Omental fat pad (tissue), 4 donors: ENCODE results near the gene EFNB1. TPM values are rescaled to one million over a fixed set of nuclear protein-coding genes. Genes with fewer than 3 reads are reported as not detected.

ENCODE experiments used
- ATAC-seq: fragments of 150-250 bp; one replicate; pipeline ENCODE4 v1.9.1; 2016; ENCODE audit warnings: mild to moderate bottlenecking, moderate library complexity; ENCODE audit not compliant: low FRiP score
- DNase-seq: peaks from one replicate; pipeline ENCODE4 v3.0.0-alpha.2; 2019; ENCODE audit warnings: low spot score
- total RNA-seq, 4 donors: library from RNA; depleted of rRNA; stranded (reverse); fragments of >200 nt; gene quantifications; one replicate each; pipeline ENCODE4 v1.1.0, GENCODE V29; 2016
- TF ChIP-seq, protein P1 (sequence below), 3 donors: fragments of 450-650 bp; IDR thresholded peaks; one replicate each; pipeline ENCODE4 v1.5.1; 2016 to 2017; ENCODE audit warnings: antibody characterized with exemption in 3 of 3, mild to moderate bottlenecking in 3 of 3, moderate library complexity in 2 of 3

Gene EFNB1
- total RNA-seq, 4 donors from 2014 or later: 46.4 to 108 (median 78.5) TPM

DNA sequence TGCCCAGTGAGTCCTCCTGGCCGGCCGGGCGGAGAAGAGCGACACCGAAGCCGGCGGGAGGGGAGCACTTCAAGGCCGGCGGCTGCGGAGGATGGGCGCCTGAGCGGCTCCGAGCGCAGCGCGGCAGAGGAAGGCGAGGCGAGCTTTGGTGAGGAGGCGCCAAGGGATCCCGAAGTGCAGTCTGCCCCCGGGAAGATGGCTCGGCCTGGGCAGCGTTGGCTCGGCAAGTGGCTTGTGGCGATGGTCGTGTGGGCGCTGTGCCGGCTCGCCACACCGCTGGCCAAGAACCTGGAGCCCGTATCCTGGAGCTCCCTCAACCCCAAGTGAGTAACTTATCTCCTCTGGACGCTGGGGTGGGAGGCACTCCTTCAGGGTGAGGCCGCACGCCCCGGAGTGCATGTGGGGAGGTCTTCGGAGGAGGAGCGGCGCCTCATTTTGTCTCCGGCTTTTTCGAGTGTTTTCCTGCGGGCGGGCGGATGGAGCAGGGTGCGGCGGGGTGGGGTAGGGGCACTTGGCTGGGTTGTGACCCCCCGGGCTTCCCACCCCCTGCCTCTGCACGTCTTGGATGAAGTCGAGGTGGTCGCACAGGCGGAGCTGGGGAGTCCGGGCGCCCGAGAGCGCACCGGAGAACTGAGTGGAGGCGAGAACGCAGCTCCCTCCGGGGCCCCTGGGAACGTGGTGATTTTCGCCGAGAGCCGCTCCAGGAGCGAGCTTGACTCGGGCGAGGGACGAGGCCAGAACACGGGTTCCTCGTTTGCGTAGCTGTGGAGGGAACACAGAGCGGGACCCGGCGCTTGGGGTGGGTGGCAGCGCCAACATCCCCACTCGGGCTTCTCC lies 979 bp downstream of the EFNB1 start:
- TF ChIP-seq, protein P1, sequence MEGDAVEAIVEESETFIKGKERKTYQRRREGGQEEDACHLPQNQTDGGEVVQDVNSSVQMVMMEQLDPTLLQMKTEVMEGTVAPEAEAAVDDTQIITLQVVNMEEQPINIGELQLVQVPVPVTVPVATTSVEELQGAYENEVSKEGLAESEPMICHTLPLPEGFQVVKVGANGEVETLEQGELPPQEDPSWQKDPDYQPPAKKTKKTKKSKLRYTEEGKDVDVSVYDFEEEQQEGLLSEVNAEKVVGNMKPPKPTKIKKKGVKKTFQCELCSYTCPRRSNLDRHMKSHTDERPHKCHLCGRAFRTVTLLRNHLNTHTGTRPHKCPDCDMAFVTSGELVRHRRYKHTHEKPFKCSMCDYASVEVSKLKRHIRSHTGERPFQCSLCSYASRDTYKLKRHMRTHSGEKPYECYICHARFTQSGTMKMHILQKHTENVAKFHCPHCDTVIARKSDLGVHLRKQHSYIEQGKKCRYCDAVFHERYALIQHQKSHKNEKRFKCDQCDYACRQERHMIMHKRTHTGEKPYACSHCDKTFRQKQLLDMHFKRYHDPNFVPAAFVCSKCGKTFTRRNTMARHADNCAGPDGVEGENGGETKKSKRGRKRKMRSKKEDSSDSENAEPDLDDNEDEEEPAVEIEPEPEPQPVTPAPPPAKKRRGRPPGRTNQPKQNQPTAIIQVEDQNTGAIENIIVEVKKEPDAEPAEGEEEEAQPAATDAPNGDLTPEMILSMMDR (IDR thresholded peaks at IDR 0.05): no peak
- no peak for DNase-seq
- ATAC-seq: peak; percentile 10

DNA sequence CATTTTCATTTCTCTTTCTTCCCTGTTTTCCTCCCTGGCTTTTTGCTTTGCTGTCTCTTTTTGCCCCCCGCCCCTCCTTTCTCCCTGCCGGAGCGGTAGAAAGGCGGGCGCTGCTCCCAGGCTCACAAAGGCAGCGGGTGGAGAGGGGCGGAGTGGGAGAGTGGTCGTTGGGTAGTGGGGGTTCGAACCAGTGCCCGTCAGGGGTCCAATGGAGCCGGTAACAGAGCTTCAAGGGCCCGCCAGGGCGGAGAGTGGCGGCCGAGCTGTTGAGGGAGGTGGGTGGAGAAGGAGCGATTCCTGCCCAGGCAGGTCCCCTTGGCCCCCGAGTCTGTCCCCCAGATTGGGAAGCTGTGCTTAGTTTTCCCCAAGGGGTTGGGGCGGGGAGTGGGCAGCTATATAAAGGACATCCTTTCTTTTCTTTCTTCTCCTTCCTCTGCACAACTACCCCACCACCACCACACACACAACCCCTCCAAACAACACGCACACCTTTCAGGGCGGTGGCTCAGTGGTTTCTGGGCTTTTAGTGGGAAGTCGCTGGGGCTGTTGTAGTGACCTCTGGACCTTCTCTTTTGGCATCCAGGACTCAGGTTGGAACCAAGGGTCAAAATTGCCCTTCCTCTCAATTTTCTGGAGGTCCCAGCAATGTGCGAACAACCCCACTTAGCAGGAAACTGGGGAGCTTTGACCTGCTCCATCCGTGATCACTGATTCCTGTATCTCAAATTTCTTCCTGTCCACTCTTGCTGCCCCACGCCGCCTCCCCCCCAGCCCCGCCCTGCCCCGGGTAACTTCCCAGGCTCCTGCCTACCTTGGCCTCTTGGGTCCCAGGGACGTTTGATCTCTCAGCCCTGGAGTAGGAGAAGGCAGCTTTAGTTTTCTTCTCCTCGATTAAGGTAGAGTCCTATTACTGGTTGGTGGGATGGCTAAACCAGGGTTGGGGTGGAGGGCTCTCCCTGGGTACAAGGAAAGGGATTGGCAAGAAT lies 1.9 kb downstream of the EFNB1 start:
- DNase-seq: no peak
- TF ChIP-seq, protein P1 (IDR thresholded peaks at IDR 0.05): no peak
- ATAC-seq: no peak

DNA sequence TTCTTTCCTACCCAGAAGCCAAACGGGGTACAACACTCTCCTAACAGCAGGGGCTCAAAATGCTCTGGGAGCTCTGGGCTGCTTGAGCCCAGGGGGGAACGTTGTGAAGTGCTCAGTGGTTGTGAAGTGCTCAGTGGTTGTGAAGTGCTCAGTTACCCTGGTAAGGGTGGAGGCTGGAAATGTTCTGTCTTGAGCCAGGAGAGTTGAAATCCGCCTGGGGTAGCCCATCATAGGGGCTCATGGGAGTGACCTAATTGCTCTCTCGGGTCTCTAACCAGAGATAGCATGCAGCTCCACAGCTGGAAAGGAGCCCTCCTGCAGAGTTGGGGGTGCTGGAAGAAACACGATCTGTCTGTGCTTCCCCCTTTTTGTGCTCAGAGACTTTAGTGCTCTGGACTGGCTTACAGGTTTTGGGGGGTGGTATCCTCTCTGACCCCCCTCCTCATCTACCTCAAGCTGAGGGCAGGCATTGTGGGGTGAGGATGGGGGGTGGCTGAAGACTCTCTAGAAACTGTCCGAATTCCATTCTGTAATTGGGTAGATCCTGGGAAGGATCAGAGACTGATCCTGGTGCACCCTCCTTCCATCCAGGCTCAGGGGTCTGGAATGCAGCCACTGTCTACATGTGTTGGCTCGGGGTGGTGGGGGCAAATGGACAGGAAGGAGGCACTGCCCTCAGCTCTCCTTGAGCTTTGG lies 2.7 kb downstream of the EFNB1 start:
- no peak for ATAC-seq
- no peak for DNase-seq
- TF ChIP-seq, protein P1 (IDR thresholded peaks at IDR 0.05): no peak

DNA sequence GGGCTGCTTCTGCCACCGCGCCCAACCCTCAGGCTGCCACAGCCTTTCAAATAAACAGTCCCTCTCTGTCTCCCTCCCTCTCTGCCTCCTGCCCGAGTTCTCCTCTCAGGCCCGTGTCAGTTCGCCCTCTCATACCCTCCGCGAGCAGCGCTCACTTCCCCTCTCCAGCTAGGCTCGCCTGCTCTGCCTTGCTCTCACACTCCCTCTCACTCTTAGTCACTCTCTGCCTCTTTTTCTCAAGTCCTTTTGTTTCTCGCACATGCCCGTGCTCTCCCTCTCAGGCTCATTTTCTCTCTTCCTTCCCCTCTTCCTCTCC lies 3.2 kb downstream of the EFNB1 start:
- ATAC-seq (peak; percentile 43), DNase-seq (no peak)
- TF ChIP-seq, protein P1 (IDR thresholded peaks at IDR 0.05): no peak

DNA sequence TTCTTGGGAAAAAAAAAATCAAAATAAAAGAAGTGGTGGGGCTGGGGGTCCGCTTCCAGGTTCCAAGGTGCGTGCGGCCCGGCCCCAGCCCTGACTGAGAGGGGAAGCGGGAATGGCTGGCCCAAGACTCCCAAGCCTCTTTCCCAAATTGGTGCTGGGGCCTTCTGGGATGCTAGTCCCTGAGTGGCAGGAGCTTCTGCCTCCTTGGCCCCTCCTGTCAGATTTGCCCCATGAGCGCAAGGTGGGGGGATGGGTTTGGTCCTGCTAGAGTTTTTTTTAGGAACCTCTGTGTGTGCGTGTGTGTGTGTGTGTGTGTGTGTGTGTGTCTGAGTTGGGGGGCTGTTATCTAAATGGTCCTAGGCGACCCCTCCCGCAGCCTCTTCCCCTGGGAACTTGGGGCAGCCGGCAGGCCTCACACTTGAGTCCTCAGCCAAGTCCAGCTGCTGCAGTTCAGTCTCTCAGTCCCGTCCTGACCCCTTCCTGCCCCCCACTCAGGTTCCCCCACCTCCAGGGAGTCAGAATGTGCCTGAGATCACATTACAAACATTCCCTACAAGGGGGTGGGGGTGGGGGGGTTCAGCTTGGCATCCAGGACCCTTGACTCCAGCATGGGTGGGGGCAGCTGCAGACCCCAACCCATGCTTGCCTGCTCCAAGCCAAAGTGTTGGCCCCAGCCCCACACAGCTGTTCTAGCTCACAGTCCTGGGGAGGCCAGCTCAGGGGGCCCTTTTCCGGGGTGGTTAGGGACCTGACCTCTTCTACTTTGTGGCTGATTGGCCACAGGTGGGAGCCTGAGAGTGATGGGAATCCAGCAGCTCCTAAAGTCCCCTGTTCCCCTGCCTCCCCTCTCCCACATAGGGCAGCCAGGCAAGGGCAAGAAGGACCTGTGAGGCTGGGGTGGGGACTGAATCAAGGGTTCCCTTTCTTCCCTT lies 4.0 kb downstream of the EFNB1 start:
- DNase-seq (no peak), ATAC-seq (no peak)
- TF ChIP-seq, protein P1 (IDR thresholded peaks at IDR 0.05): no peak

DNA sequence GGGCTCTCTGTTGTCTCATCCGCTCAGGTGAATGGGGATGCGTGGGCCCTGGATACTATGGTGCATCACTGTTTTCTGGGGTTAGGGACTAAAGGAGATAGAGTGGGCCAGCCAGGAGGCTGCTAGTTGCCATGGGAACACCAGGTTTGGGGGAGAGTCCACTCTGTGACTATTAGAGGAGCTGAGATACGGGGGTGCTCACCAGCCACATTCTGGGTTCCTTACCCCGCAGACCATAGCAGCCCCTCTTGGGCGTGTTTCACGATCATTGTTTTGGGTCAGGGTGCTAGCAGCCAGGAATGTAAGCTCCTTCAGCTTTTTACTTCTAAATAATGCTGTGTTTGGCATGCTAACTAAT lies 4.6 kb downstream of the EFNB1 start:
- DNase-seq: no peak

More for the DNA sequence above, 4.6 kb downstream of the EFNB1 start:
- ATAC-seq: no peak
- TF ChIP-seq, protein P1 (IDR thresholded peaks at IDR 0.05): no peak
